Endothelial cell of umbilical vein (primary cell): ENCODE measurements around the gene FOXL3. TPM values are rescaled to one million over a fixed set of nuclear protein-coding genes. Genes with fewer than 3 reads are reported as not detected.

Source experiments
- BruUV-seq: library from RNA; stranded (reverse); fragments of 400-500 nt; replicated peaks from 2 replicates; lab custom pipeline; 2021; lab: Mats Ljungman, UMichigan
- CTCF ChIA-PET: fragments of 300-600, 350-600 bp; sonication (Branson Sonifier 250); formaldehyde crosslinking; loops from one replicate; lab custom pipeline; 2021; ENCODE audit warnings: antibody characterized with exemption, inconsistent platforms; lab: Charles Lee
- POLR2A ChIA-PET: fragments of 300-600, 350-600 bp; sonication (Branson Sonifier 250); formaldehyde crosslinking; loops from one replicate; lab custom pipeline; 2021; ENCODE audit warnings: antibody characterized with exemption, inconsistent platforms; lab: Charles Lee
- DNase-seq: peaks from one replicate; pipeline ENCODE4 v3.0.0-alpha.2; 2011; ENCODE audit warnings: low read depth, low spot score
- FAIRE-seq: peaks from 2 replicates; lab custom pipeline; 2011; peaks lifted over from hg19 to GRCh38; lab: Jason Lieb, UNC
- H2AFZ ChIP-seq: 2 replicates; pipeline ENCODE4 v1.6.0; 2012; ENCODE audit warnings: low read depth, low read length, control low read depth, inconsistent platforms
- H3K27ac ChIP-seq: 2 replicates; pipeline ENCODE4 v1.5.1; 2011; ENCODE audit warnings: low read depth, mild to moderate bottlenecking, control low read depth, low read length, moderate library complexity; ENCODE audit not compliant: insufficient read depth
- H3K27me3 ChIP-seq, 2 experiments: 2 replicates each; pipeline versions ENCODE4 v1.6.0 to v1.6.1; 2011; ENCODE audit warnings: low read length in 2 of 2, mixed read lengths in 1 of 2; ENCODE audit not compliant: control insufficient read depth in 2 of 2, insufficient read depth in 2 of 2
- H3K36me3 ChIP-seq, 2 experiments: 2 replicates in 1 of 2; 3 replicates in 1 of 2; pipeline ENCODE4 v1.5.1; 2011; ENCODE audit warnings: low read length in 2 of 2, mild to moderate bottlenecking in 1 of 2, moderate library complexity in 1 of 2; ENCODE audit not compliant: control insufficient read depth in 2 of 2, insufficient read depth in 2 of 2; ENCODE audit errors: extremely low read depth in 1 of 2
- H3K4me1 ChIP-seq: 3 replicates; pipeline ENCODE4 v1.5.1; 2011; ENCODE audit warnings: mild to moderate bottlenecking, low read length; ENCODE audit not compliant: control insufficient read depth, insufficient read depth; ENCODE audit errors: extremely low read depth
- H3K4me2 ChIP-seq: 2 replicates; pipeline ENCODE4 v1.6.1; 2011; ENCODE audit warnings: low read length, control low read depth, mixed read lengths; ENCODE audit not compliant: insufficient read depth
- H3K4me3 ChIP-seq, 3 experiments: fragments of 200-600 bp in 1 of 3; sonication (generic), shearing (Covaris generic) in 1 of 3; replicated peaks in 1 of 3; 2 replicates each; pipeline ENCODE4 v1.5.1; 2011 to 2016; ENCODE audit warnings: control low read depth in 3 of 3, low read length in 3 of 3, mild to moderate bottlenecking in 2 of 3, inconsistent platforms in 1 of 3, low read depth in 1 of 3, moderate library complexity in 1 of 3; ENCODE audit not compliant: insufficient read depth in 1 of 3
- H3K79me2 ChIP-seq: 2 replicates; pipeline ENCODE4 v1.6.0; 2012; ENCODE audit warnings: low read length, inconsistent platforms; ENCODE audit not compliant: control insufficient read depth, insufficient read depth
- H3K9ac ChIP-seq: replicated peaks from 2 replicates; pipeline ENCODE3; 2011; ENCODE audit warnings: low read length, control low read depth; ENCODE audit not compliant: insufficient read depth; ENCODE audit errors: extremely low read depth
- H3K9me1 ChIP-seq: replicated peaks from 3 replicates; pipeline ENCODE4 v1.6.0; 2011; ENCODE audit warnings: mild to moderate bottlenecking, low read length; ENCODE audit not compliant: control insufficient read depth, insufficient read depth; ENCODE audit errors: extremely low read depth
- H3K9me3 ChIP-seq: replicated peaks from 2 replicates; pipeline ENCODE4 v1.5.1; 2012; ENCODE audit warnings: low read length, inconsistent platforms; ENCODE audit not compliant: control insufficient read depth, insufficient read depth
- H4K20me1 ChIP-seq: replicated peaks from 2 replicates; pipeline ENCODE3; 2011; ENCODE audit warnings: mild to moderate bottlenecking, low read length; ENCODE audit not compliant: control insufficient read depth, insufficient read depth; ENCODE audit errors: extremely low read depth
- CTCF ChIP-seq, 2 donors: IDR thresholded peaks; 1 replicate in 1 of 2; 2 replicates in 1 of 2; pipeline ENCODE4 v1.5.1; 2011; ENCODE audit warnings: low read length in 2 of 2, mild to moderate bottlenecking in 2 of 2, moderate library complexity in 2 of 2, control low read depth in 1 of 2, inconsistent platforms in 1 of 2, low read depth in 1 of 2; ENCODE audit not compliant: insufficient read depth in 1 of 2; ENCODE audit errors: extremely low read depth in 1 of 2
- EZH2 ChIP-seq: IDR thresholded peaks from 2 replicates; pipeline ENCODE4 v1.6.1; 2012; ENCODE audit warnings: borderline replicate concordance, low read depth, mild to moderate bottlenecking, moderate library complexity, low read length, inconsistent platforms; ENCODE audit not compliant: severe bottlenecking
- FOS ChIP-seq: IDR thresholded peaks from 2 replicates; pipeline ENCODE4 v1.6.1; 2011; ENCODE audit warnings: mild to moderate bottlenecking, low read length, moderate library complexity, borderline replicate concordance; ENCODE audit not compliant: insufficient read depth
- GATA2 ChIP-seq: IDR thresholded peaks from 2 replicates; pipeline ENCODE4 v1.7.0; 2011; ENCODE audit warnings: low read depth, mild to moderate bottlenecking, moderate library complexity, mixed read lengths, low read length; ENCODE audit not compliant: insufficient read length, insufficient read depth
- JUN ChIP-seq: IDR thresholded peaks from 2 replicates; pipeline ENCODE4 v1.6.1; 2011; ENCODE audit warnings: borderline replicate concordance, low read depth; ENCODE audit not compliant: insufficient read length, insufficient read depth
- MAX ChIP-seq: IDR thresholded peaks from 2 replicates; pipeline ENCODE4 v1.6.1; 2011; ENCODE audit not compliant: insufficient read depth, insufficient read length
- MYC ChIP-seq: IDR thresholded peaks from one replicate; pipeline ENCODE4 v1.6.1; 2011; ENCODE audit warnings: mild to moderate bottlenecking, low read depth, low read length
- POLR2A ChIP-seq: IDR thresholded peaks from 2 replicates; pipeline ENCODE4 v1.6.1; 2012; ENCODE audit warnings: low read depth, mild to moderate bottlenecking, control low read depth, low read length
- POLR2AphosphoS5 ChIP-seq: IDR thresholded peaks from 2 replicates; pipeline ENCODE4 v1.6.1; 2012; ENCODE audit warnings: low read depth, mild to moderate bottlenecking, control low read depth, low read length, moderate library complexity; ENCODE audit not compliant: insufficient read depth
- dilution Hi-C: fragments of 300-500 bp; cut with MboI; formaldehyde crosslinking; loops from one replicate; pipeline ENCODE4 v1.15.0; 2019; ENCODE audit warnings: low sequenced_read_pairs; ENCODE audit not compliant: extremely low pct_ligation_motif_present
- intact Hi-C: fragments of 100-400 bp; cut with micrococcal nuclease; formaldehyde crosslinking; loops from one replicate; pipeline ENCODE4 v1.10.0; 2022
- polyA plus RNA-seq, 4 experiments: library from polyadenylated mRNA; depleted of rRNA in 3 of 4; stranded (reverse) in 3 of 4; unstranded in 1 of 4; fragments of >200 nt; gene quantifications; 2 replicates each; pipeline versions ENCODE4 v1.2.1 to v1.2.3, GENCODE V29; 2011 to 2012; ENCODE audit warnings: missing spikeins in 1 of 4
- total RNA-seq: library from RNA; stranded (reverse); gene quantifications from 2 replicates; pipeline ENCODE4 v1.2.3, GENCODE V29; 2021

Gene FOXL3
- total and polyA plus RNA-seq, 2 donors (not counting 3 experiments of a cell fraction or from before 2014, with no cell fraction given): not detected

GRCh38 chr7:326273-326672 is 36.3 kb downstream of the FOXL3 start:
- BruUV-seq: no TSS peak
- no peaks in the 10 kb centered on the region for H3K9me1 ChIP-seq
- no peak overlapping the region for H2AFZ ChIP-seq
- peaks cover 0 to 2% of the 10 kb centered on the region in 2 experiments for H3K27me3 ChIP-seq
- no peak overlapping the region for H3K9ac ChIP-seq
- no peaks in the 10 kb centered on the region for H3K4me1 ChIP-seq
- H3K4me3 ChIP-seq: no peak overlapping the region
- no peak overlapping the region for H3K4me2 ChIP-seq
- ChIA-PET CTCF (interaction anchor here (1.3 kb wide), 1 partner anchor 311 kb away, joined by 5 read pairs; no protein-coding TSS in a partner anchor), POLR2A (no interaction called here)
- intact Hi-C loops: no loop called here
- H3K27ac ChIP-seq: no peak overlapping the region
- TF ChIP-seq GATA2 (no peak), CTCF (IDR thresholded peaks at IDR 0.05; ENCODE audit: extremely low read depth in 1 of 2, insufficient read depth in 1 of 2, low read depth in 1 of 2, low read length in 2 of 2) (no peak), POLR2AphosphoS5 (no peak), MYC (no peak), FOS (no peak), EZH2 (no peak), MAX (no peak), POLR2A (no peak), JUN (no peak)
- dilution Hi-C loops: no loop called here
- no peaks in the 10 kb centered on the region for H4K20me1 ChIP-seq
- H3K79me2 ChIP-seq: no peaks in the 10 kb centered on the region
- no peaks in the 10 kb centered on the region for H3K9me3 ChIP-seq
- DNase-seq (no peak), FAIRE-seq (no peak)
- H3K36me3 ChIP-seq: no peaks in the 10 kb centered on the region
